GM23338 (cell line): ENCODE data around the gene TMEM158. TPM values are rescaled to one million over a fixed set of nuclear protein-coding genes. Genes with fewer than 3 reads are reported as not detected.

Source experiments
- ATAC-seq: fragments of 200-7000 bp; cut with Tn5 transposase; 3 replicates; pipeline ENCODE4 v1.9.1; 2020
- DNase-seq: peaks from one replicate; pipeline ENCODE4 v3.0.0-alpha.2; 2015; ENCODE audit warnings: low spot score
- H2AFZ ChIP-seq: fragments of 200-600 bp; sonication (generic); 2 replicates; pipeline ENCODE4 v1.8.0; 2016; ENCODE audit warnings: antibody characterized with exemption, mild to moderate bottlenecking, moderate library complexity
- H3F3A ChIP-seq: fragments of 200-600 bp; sonication (generic); replicated peaks from 2 replicates; pipeline ENCODE4 v1.8.0; 2017; ENCODE audit warnings: antibody characterized with exemption, mixed run types, low read depth
- H3K27ac ChIP-seq: fragments of 200-600 bp; sonication (generic); 2 replicates; pipeline ENCODE4 v1.6.1; 2016; ENCODE audit warnings: low read depth
- H3K27me3 ChIP-seq: fragments of 200-600 bp; sonication (generic); 2 replicates; pipeline ENCODE4 v1.8.0; 2016; ENCODE audit warnings: mild to moderate bottlenecking, mixed run types, moderate library complexity; ENCODE audit not compliant: insufficient read depth
- H3K36me3 ChIP-seq: fragments of 200-600 bp; sonication (generic); 2 replicates; pipeline ENCODE4 v1.8.0; 2016; ENCODE audit warnings: mild to moderate bottlenecking; ENCODE audit not compliant: insufficient read depth
- H3K4me1 ChIP-seq: fragments of 200-600 bp; sonication (generic); 2 replicates; pipeline ENCODE4 v1.8.0; 2016; ENCODE audit warnings: mild to moderate bottlenecking, moderate library complexity; ENCODE audit not compliant: insufficient read depth
- H3K4me2 ChIP-seq: fragments of 200-600 bp; sonication (generic); 2 replicates; pipeline ENCODE4 v1.7.1; 2017; ENCODE audit warnings: mixed run types
- H3K4me3 ChIP-seq: fragments of 200-600 bp; sonication (generic); 2 replicates; pipeline ENCODE4 v1.6.1; 2016; ENCODE audit warnings: mixed run types
- H3K79me2 ChIP-seq: fragments of 200-600 bp; sonication (generic); replicated peaks from 2 replicates; pipeline ENCODE4 v1.8.0; 2017; ENCODE audit warnings: mild to moderate bottlenecking; ENCODE audit not compliant: insufficient read depth
- H3K9me2 ChIP-seq: fragments of 200-600 bp; sonication (generic); 2 replicates; pipeline ENCODE4 v1.8.0; 2017; ENCODE audit not compliant: insufficient read depth
- H4K20me1 ChIP-seq: fragments of 200-600 bp; sonication (generic); replicated peaks from 2 replicates; pipeline ENCODE4 v1.8.0; 2017; ENCODE audit warnings: mild to moderate bottlenecking; ENCODE audit not compliant: insufficient read depth
- H3K27ac Mint-ChIP-seq: 2 replicates; pipeline ENCODE4 v1.8.0; 2020; ENCODE audit warnings: inconsistent platforms, mild to moderate bottlenecking, moderate library complexity, mixed read lengths
- H3K27me3 Mint-ChIP-seq: 3 replicates; pipeline ENCODE4 v1.8.0; 2022; ENCODE audit warnings: low read depth, mild to moderate bottlenecking, moderate library complexity, mixed read lengths, inconsistent platforms; ENCODE audit not compliant: insufficient read depth, poor library complexity
- H3K36me3 Mint-ChIP-seq: 3 replicates; pipeline ENCODE4 v1.8.0; 2021; ENCODE audit warnings: low read depth, mild to moderate bottlenecking, inconsistent platforms, moderate library complexity, mixed read lengths
- H3K4me1 Mint-ChIP-seq: 3 replicates; pipeline ENCODE4 v1.8.0; 2020; ENCODE audit warnings: mild to moderate bottlenecking, inconsistent platforms, mixed read lengths
- H3K4me3 Mint-ChIP-seq: 3 replicates; pipeline ENCODE4 v1.8.0; 2021; ENCODE audit warnings: moderate library complexity, mild to moderate bottlenecking, inconsistent platforms, mixed read lengths
- H3K9me3 Mint-ChIP-seq: 3 replicates; pipeline ENCODE4 v1.8.0; 2020; ENCODE audit warnings: moderate library complexity, mild to moderate bottlenecking, inconsistent platforms, mixed read lengths
- CREB1 ChIP-seq: fragments of 250-450 bp; sonication (Bioruptor Pico); IDR thresholded peaks from 2 replicates; pipeline ENCODE4 v1.5.0; 2020; ENCODE audit warnings: low read depth, mild to moderate bottlenecking, moderate library complexity
- CTCF ChIP-seq, 2 experiments: fragments of 200-600 bp in 1 of 2; sonication (generic) in 1 of 2; conservative IDR thresholded peaks; 2 replicates each; pipeline versions ENCODE4 v1.5.1 to v1.6.1; 2016 to 2017; ENCODE audit warnings: antibody characterized with exemption in 2 of 2, low read depth in 2 of 2, mild to moderate bottlenecking in 2 of 2, moderate library complexity in 1 of 2
- ETS1 ChIP-seq: IDR thresholded peaks from 2 replicates; pipeline ENCODE4 v1.6.1; 2016; ENCODE audit warnings: antibody characterized with exemption
- EZH2 ChIP-seq: fragments of 200-600 bp; sonication (generic); IDR thresholded peaks from one replicate; pipeline ENCODE4 v1.8.0; 2017; ENCODE audit warnings: antibody characterized with exemption, mild to moderate bottlenecking, low read depth; ENCODE audit not compliant: unreplicated experiment
- EZH2phosphoT487 ChIP-seq: fragments of 200-600 bp; sonication (generic); IDR thresholded peaks from one replicate; pipeline ENCODE4 v1.8.1; 2018; ENCODE audit warnings: antibody characterized with exemption; ENCODE audit not compliant: unreplicated experiment
- JUNB ChIP-seq: IDR thresholded peaks from one replicate; pipeline ENCODE4 v1.6.1; 2016; ENCODE audit warnings: antibody characterized with exemption; ENCODE audit not compliant: unreplicated experiment
- NANOG ChIP-seq: IDR thresholded peaks from 2 replicates; pipeline ENCODE4 v1.6.1; 2016; ENCODE audit warnings: antibody characterized with exemption, borderline replicate concordance
- POLR2AphosphoS5 ChIP-seq: IDR thresholded peaks from 2 replicates; pipeline ENCODE4 v1.6.1; 2016; ENCODE audit warnings: antibody characterized with exemption, low read depth
- REST ChIP-seq: IDR thresholded peaks from one replicate; pipeline ENCODE4 v1.6.1; 2018; ENCODE audit warnings: antibody characterized with exemption; ENCODE audit not compliant: unreplicated experiment
- STAT1 ChIP-seq: IDR thresholded peaks from one replicate; pipeline ENCODE4 v1.6.1; 2016; ENCODE audit warnings: antibody characterized with exemption; ENCODE audit not compliant: unreplicated experiment
- ZNF114 ChIP-seq: fragments of 250-450 bp; sonication (Bioruptor Pico); IDR thresholded peaks from 2 replicates; pipeline ENCODE4 v1.5.0; 2020; ENCODE audit warnings: mild to moderate bottlenecking, moderate library complexity
- ZNF331 ChIP-seq: fragments of 250-450 bp; sonication (Bioruptor Pico); IDR thresholded peaks from 2 replicates; pipeline ENCODE4 v1.5.0; 2020; ENCODE audit warnings: low read depth, mild to moderate bottlenecking, moderate library complexity
- ZNF462 ChIP-seq: fragments of 250-450 bp; sonication (Bioruptor Pico); IDR thresholded peaks from 2 replicates; pipeline ENCODE4 v1.5.0; 2020; ENCODE audit warnings: mild to moderate bottlenecking, moderate library complexity
- polyA plus RNA-seq: library from polyadenylated mRNA; unstranded; fragments of >200 nt; fragmentation: Nextera tagmentation; extraction: Ambion mirVana; gene quantifications from 2 replicates; pipeline ENCODE4 v1.2.1, GENCODE V29; 2016
- total RNA-seq: library from RNA; depleted of rRNA; stranded (reverse); fragments of >200 nt; shearing (Covaris generic); gene quantifications from 2 replicates; pipeline ENCODE4 v1.2.3, GENCODE V29; 2014

TMEM158 gene
- total and polyA plus RNA-seq, 2 experiments from 2014 or later, result 9.6 to 16.9 TPM

GRCh38 chr3:45188719-45189659 lies 37.1 kb downstream of the TMEM158 start:
- no peak overlapping the region for H3K4me3 Mint-ChIP-seq
- H3K36me3 ChIP-seq, result no peaks in the 10 kb centered on the region
- H3K27me3 Mint-ChIP-seq, result peaks cover 7% of the 10 kb centered on the region
- no peak for TF ChIP-seq ZNF331 (CRISPR knock-in tag)
- TF ChIP-seq ETS1, result no peak
- TF ChIP-seq JUNB, result no peak
- no peak for TF ChIP-seq EZH2phosphoT487
- TF ChIP-seq EZH2, result no peak
- TF ChIP-seq REST, result no peak
- no peak for TF ChIP-seq POLR2AphosphoS5
- TF ChIP-seq ZNF114 (CRISPR knock-in tag), result no peak
- TF ChIP-seq CTCF (conservative IDR thresholded peaks at IDR 0.05; ENCODE audit: low read depth in 2 of 2), result no peak
- no peak for TF ChIP-seq STAT1
- TF ChIP-seq CREB1 (CRISPR knock-in tag), result no peak
- TF ChIP-seq NANOG, result no peak
- TF ChIP-seq ZNF462 (CRISPR knock-in tag), result no peak
- ATAC-seq (no peak), DNase-seq (no peak)
- H3K4me1 ChIP-seq, result no peaks in the 10 kb centered on the region
- H3K4me3 ChIP-seq, result no peak overlapping the region
- H3K9me3 Mint-ChIP-seq, result no peaks in the 10 kb centered on the region
- H3K4me2 ChIP-seq, result no peak overlapping the region
- H3F3A ChIP-seq, result no peaks in the 10 kb centered on the region
- no peak overlapping the region for H2AFZ ChIP-seq
- H3K79me2 ChIP-seq, result no peaks in the 10 kb centered on the region
- no peaks in the 10 kb centered on the region for H3K36me3 Mint-ChIP-seq
- no peaks in the 10 kb centered on the region for H3K27me3 ChIP-seq
- H3K4me1 Mint-ChIP-seq, result no peaks in the 10 kb centered on the region
- H4K20me1 ChIP-seq, result no peaks in the 10 kb centered on the region
- no peak overlapping the region for H3K27ac Mint-ChIP-seq
- H3K9me2 ChIP-seq, result no peaks in the 10 kb centered on the region
- no peak overlapping the region for H3K27ac ChIP-seq
